Neuron (in vitro differentiated cells): ENCODE measurements around the gene SPIB.

Experiments used
- H2AFZ ChIP-seq: one replicate; pipeline ENCODE4 v1.6.1; 2013; ENCODE audit warnings: low read depth, mild to moderate bottlenecking, inconsistent platforms, low read length, moderate library complexity
- H3K27me3 ChIP-seq: one replicate; pipeline ENCODE4 v1.6.1; 2013; ENCODE audit warnings: low read length; ENCODE audit not compliant: insufficient read depth
- H3K36me3 ChIP-seq: one replicate; pipeline ENCODE4 v1.6.1; 2013; ENCODE audit warnings: low read length; ENCODE audit not compliant: insufficient read depth
- H3K4me1 ChIP-seq: one replicate; pipeline ENCODE4 v1.6.1; 2013; ENCODE audit warnings: low read length; ENCODE audit not compliant: insufficient read depth
- H3K4me3 ChIP-seq: 2 replicates; pipeline ENCODE4 v1.5.1; 2013; ENCODE audit warnings: mild to moderate bottlenecking, low read length, moderate library complexity
- H3K9me3 ChIP-seq: one replicate; pipeline ENCODE4 v1.6.1; 2013; ENCODE audit warnings: low read length

The SPIB gene

GRCh38 chr19:50401605-50402450 lies 16.9 kb upstream of the SPIB start:
- Histone ChIP-seq H3K9me3 (no peaks in the 10 kb centered on the region), H3K4me3 (no peak overlapping the region), H3K27me3 (no peaks in the 10 kb centered on the region), H3K4me1 (no peaks in the 10 kb centered on the region), H3K36me3 (peaks cover 29% of the 10 kb centered on the region), H2AFZ (no peak overlapping the region)

DNA sequence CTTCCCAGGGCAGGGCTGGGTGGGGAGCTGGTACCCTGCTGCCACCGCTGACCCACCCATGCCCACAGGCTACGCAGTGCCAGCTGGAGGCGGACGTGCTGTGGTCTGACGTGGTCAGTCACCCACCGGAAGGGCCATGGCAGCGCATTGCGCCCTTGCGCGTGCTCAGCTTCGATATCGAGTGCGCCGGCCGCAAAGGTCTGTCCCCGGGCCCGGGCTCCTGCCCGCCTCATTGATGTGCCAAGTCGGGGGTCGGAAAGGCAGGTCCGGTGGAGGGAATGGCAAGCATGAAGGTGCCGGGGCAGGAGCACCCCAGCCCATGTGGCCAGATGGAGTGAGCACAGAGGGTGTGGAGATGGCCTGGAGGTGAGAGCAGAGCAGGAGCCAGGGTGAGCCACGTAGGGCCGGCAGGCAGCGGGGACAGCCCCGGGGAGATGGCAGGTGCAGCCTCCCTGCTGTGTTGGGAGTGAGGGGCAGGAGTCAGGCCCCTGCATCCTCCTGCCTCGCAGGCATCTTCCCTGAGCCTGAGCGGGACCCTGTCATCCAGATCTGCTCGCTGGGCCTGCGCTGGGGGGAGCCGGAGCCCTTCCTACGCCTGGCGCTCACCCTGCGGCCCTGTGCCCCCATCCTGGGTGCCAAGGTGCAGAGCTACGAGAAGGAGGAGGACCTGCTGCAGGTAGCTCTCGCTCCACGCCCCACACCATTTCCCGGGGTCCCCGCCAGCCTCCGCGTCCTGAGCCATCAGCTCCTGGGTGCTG lies 16.0 kb upstream of the SPIB start:
- Histone ChIP-seq H2AFZ (no peak overlapping the region), H3K9me3 (no peaks in the 10 kb centered on the region), H3K36me3 (peaks cover 34% of the 10 kb centered on the region), H3K27me3 (no peaks in the 10 kb centered on the region), H3K4me1 (no peaks in the 10 kb centered on the region), H3K4me3 (no peak overlapping the region)

DNA sequence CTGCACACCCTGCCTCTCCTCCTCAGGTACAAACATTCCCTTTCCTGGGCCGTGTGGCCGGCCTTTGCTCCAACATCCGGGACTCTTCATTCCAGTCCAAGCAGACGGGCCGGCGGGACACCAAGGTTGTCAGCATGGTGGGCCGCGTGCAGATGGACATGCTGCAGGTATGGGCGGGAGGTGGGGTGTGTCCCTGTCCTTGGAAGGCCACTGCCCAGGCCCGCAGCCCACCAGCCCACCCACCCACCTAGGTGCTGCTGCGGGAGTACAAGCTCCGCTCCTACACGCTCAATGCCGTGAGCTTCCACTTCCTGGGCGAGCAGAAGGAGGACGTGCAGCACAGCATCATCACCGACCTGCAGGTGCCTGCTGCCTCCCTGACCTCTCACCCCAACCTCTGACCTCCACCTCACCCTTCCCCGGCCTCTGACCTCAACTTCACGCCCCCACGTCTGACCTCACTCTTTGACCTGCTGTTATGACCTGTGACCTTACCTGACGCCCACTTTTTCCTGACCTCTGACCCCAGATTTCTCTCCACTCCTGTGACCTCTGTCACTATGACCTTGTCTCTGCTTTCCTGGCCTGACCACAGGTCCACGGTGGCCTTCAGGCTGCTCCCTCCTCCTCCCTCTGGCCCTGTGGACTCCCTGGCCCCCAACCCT lies 12.4 kb upstream of the SPIB start:
- Histone ChIP-seq H3K27me3 (no peaks in the 10 kb centered on the region), H3K4me1 (no peaks in the 10 kb centered on the region), H3K4me3 (no peak overlapping the region), H2AFZ (no peak overlapping the region), H3K36me3 (peaks cover 48% of the 10 kb centered on the region), H3K9me3 (no peaks in the 10 kb centered on the region)

DNA sequence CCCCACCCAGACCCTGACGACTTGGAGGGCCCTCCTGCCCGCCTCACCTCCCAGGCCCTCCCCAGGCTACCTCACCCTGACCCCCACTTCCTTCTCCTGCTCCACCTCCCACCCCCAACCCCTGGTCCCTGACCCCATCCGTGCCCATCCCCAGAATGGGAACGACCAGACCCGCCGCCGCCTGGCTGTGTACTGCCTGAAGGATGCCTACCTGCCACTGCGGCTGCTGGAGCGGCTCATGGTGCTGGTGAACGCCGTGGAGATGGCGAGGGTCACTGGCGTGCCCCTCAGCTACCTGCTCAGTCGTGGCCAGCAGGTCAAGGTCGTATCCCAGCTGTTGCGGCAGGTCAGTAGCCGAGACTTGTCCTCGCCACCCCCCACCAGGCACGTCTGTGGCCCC lies 11.9 kb upstream of the SPIB start:
- Histone ChIP-seq H2AFZ (no peak overlapping the region), H3K4me1 (no peaks in the 10 kb centered on the region), H3K27me3 (no peaks in the 10 kb centered on the region), H3K4me3 (no peak overlapping the region), H3K9me3 (no peaks in the 10 kb centered on the region), H3K36me3 (peaks cover 48% of the 10 kb centered on the region)

- Histone ChIP-seq H3K4me1 (no peaks in the 10 kb centered on the region), H3K9me3 (no peaks in the 10 kb centered on the region), H3K4me3 (no peak overlapping the region), H2AFZ (no peak overlapping the region), H3K36me3 (peaks cover 35% of the 10 kb centered on the region), H3K27me3 (no peaks in the 10 kb centered on the region)
These were observed 9.4 kb upstream of the SPIB start for GRCh38 chr19:50409347-50409746.

GRCh38 chr19:50410109-50410508 lies 8.6 kb upstream of the SPIB start:
- H3K4me3 ChIP-seq, result no peak overlapping the region
- no peak overlapping the region for H2AFZ ChIP-seq
- H3K9me3 ChIP-seq, result no peaks in the 10 kb centered on the region
- H3K36me3 ChIP-seq, result peaks cover 32% of the 10 kb centered on the region
- H3K4me1 ChIP-seq, result no peaks in the 10 kb centered on the region
- H3K27me3 ChIP-seq, result no peaks in the 10 kb centered on the region

- Histone ChIP-seq H3K36me3 (peaks cover 22% of the 10 kb centered on the region), H3K4me3 (no peak overlapping the region), H3K27me3 (no peaks in the 10 kb centered on the region), H3K9me3 (no peaks in the 10 kb centered on the region), H3K4me1 (no peaks in the 10 kb centered on the region), H2AFZ (no peak overlapping the region)
These were observed 6.3 kb upstream of the SPIB start for GRCh38 chr19:50412419-50412818.

DNA sequence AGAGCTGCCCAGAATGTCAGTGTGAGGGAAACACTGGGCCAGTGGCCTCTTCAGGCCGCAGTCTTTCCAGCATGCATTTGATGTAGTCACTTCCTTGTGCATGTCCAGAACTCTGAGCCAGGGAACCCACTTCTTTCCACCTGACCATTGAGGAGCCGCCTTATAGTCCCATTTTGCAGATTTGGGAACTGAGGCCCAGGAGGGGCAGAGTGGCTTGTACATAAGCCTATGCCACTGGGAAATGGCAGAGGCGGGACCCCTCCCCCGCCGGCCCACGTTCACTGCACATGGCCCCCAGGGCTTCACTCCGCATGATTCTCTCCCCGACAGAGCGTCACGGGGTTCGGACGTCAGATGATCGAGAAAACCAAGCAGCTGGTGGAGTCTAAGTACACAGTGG lies 5.6 kb upstream of the SPIB start:
- Histone ChIP-seq H3K36me3 (peaks cover 22% of the 10 kb centered on the region), H2AFZ (no peak overlapping the region), H3K9me3 (no peaks in the 10 kb centered on the region), H3K4me1 (no peaks in the 10 kb centered on the region), H3K27me3 (no peaks in the 10 kb centered on the region), H3K4me3 (no peak overlapping the region)

- Histone ChIP-seq H3K9me3 (no peaks in the 10 kb centered on the region), H2AFZ (no peak overlapping the region), H3K36me3 (peaks cover 22% of the 10 kb centered on the region), H3K4me1 (no peaks in the 10 kb centered on the region), H3K4me3 (no peak overlapping the region), H3K27me3 (no peaks in the 10 kb centered on the region)
These were observed 5.2 kb upstream of the SPIB start for GRCh38 chr19:50413531-50413930.

- Histone ChIP-seq H3K4me1 (no peaks in the 10 kb centered on the region), H2AFZ (no peak overlapping the region), H3K9me3 (no peaks in the 10 kb centered on the region), H3K36me3 (peaks cover 8% of the 10 kb centered on the region), H3K27me3 (no peaks in the 10 kb centered on the region), H3K4me3 (no peak overlapping the region)
These were observed 3.7 kb upstream of the SPIB start for GRCh38 chr19:50414864-50415660.

GRCh38 chr19:50415661-50416033 lies 3.1 kb upstream of the SPIB start:
- no peak overlapping the region for H3K4me3 ChIP-seq
- H3K4me1 ChIP-seq, result no peaks in the 10 kb centered on the region
- H3K27me3 ChIP-seq, result no peaks in the 10 kb centered on the region
- no peaks in the 10 kb centered on the region for H3K9me3 ChIP-seq
- no peak overlapping the region for H2AFZ ChIP-seq
- peaks cover 8% of the 10 kb centered on the region for H3K36me3 ChIP-seq

DNA sequence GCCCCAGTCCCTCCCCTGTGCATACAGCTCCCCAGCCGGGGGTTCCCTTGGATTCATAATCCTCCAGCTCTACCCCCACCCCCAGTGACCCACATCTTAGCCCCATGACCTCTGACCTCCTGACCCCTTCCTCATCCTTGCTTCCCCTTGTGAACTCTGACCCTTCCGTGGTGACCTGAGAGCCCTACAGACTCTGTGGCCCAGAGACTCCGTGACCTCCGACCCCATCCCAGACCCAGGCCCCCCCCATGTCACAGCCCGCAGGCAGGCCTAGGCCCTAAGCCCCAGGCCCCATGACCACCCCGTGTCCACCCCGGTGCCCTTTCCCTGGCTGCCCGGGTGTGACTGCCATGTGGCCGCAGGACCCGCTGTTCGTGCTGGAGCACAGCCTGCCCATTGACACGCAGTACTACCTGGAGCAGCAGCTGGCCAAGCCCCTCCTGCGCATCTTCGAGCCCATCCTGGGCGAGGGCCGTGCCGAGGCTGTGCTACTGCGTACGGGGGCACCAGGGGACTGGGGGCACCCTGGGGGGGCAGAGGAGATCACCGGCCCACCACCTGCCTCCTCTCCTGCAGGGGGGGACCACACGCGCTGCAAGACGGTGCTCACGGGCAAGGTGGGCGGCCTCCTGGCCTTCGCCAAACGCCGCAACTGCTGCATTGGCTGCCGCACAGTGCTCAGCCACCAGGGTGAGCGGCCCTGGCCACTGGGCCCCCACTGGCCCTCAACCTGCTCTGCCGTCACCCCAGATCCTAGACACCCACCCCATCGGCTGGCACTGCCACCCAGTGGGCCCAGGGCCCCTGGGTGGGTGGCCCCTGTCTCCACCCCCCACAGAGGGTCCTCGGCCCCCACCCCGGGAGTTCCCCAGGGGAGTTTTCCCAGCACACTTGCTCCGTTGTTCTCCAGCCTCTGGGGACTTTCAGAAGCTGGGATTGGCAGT lies 2.4 kb upstream of the SPIB start:
- Histone ChIP-seq H3K9me3 (no peaks in the 10 kb centered on the region), H3K36me3 (peaks cover 8% of the 10 kb centered on the region), H3K4me1 (no peaks in the 10 kb centered on the region), H2AFZ (no peak overlapping the region), H3K4me3 (no peak overlapping the region), H3K27me3 (no peaks in the 10 kb centered on the region)
